ENCODE results near the gene SSH2. TPM values are rescaled to one million over a fixed set of nuclear protein-coding genes. Genes with fewer than 3 reads are reported as not detected.

Gene SSH2
- total RNA-seq, 1 donor from 2014 or later, result 39.2 TPM

GRCh38 chr17:29710520-29710884 is 219.5 kb downstream of the SSH2 start:
- DNase-seq (ENCODE audit: low spot score), result no peak
- H3K27ac Mint-ChIP-seq, result no peak overlapping the region
- H3K36me3 Mint-ChIP-seq (ENCODE audit: low read depth), result peaks cover 19% of the 10 kb centered on the region
- H3K4me3 Mint-ChIP-seq (ENCODE audit: low read depth), result no peak overlapping the region
- intact Hi-C loops (cut with micrococcal nuclease), result no loop called here
- no peaks in the 10 kb centered on the region for H3K27me3 Mint-ChIP-seq (ENCODE audit: low read depth)
- H3K9me3 Mint-ChIP-seq, result no peaks in the 10 kb centered on the region
- peaks cover 38% of the 10 kb centered on the region for H3K4me1 Mint-ChIP-seq (ENCODE audit: low read depth)

- H3K4me1 Mint-ChIP-seq (ENCODE audit: low read depth), result peaks cover 43% of the 10 kb centered on the region
- H3K9me3 Mint-ChIP-seq, result no peaks in the 10 kb centered on the region
- H3K27ac Mint-ChIP-seq, result no peak overlapping the region
- DNase-seq (ENCODE audit: low spot score), result no peak
- H3K4me3 Mint-ChIP-seq (ENCODE audit: low read depth), result no peak overlapping the region
- peaks cover 19% of the 10 kb centered on the region for H3K36me3 Mint-ChIP-seq (ENCODE audit: low read depth)
- no peaks in the 10 kb centered on the region for H3K27me3 Mint-ChIP-seq (ENCODE audit: low read depth)
- intact Hi-C loops (cut with micrococcal nuclease), result loop anchor here (5.0 kb wide), 1 partner anchor 93 kb away; no protein-coding TSS in a partner anchor
Observed at GRCh38 chr17:29709866-29710519, 220.0 kb downstream of the SSH2 start.

DNA sequence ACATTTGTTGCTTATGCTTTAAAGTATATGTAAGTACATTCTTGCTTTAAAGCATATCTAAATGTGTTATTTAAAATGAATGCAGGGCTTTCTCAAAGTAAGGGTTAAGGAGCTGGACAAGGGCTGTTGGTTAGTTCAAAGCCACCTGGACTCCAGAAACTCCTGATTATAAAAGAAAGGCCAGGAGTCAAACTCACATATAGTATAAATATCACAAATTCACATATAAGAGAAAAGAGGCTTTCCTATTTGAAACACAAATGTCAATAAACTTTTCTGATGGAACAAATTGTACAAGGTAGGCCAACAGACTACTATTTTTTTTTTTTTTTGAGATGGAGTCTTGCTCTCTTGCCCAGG is 222.8 kb downstream of the SSH2 start:
- peak overlapping the region; percentile 99 for H3K27ac Mint-ChIP-seq
- peak overlapping the region; percentile 82 for H3K4me3 Mint-ChIP-seq (ENCODE audit: low read depth)
- H3K4me1 Mint-ChIP-seq (ENCODE audit: low read depth), result peaks cover 44% of the 10 kb centered on the region

DNA sequence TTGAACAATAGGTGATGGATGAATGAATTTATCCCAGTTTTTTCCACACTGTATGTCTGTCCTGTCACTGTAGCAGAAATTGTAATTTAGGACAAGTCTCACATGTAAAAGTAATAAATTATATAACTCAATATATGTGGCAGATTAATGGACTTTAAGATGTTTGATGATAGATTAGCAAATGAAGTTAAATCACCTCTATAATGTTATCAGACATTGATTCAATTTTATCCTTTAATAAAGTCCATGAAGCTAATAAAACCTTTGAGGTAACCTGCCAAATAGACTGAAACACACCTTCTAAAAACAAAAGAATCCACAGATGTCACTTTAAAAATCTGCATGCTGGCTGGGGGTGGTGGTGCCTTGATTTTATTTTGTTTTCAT is 224.0 kb downstream of the SSH2 start:
- Mint-ChIP-seq H3K27ac (peak overlapping the region; percentile 99), H3K27me3 (ENCODE audit: low read depth) (no peaks in the 10 kb centered on the region), H3K4me1 (ENCODE audit: low read depth) (peaks cover 33% of the 10 kb centered on the region), H3K36me3 (ENCODE audit: low read depth) (peaks cover 14% of the 10 kb centered on the region), H3K4me3 (ENCODE audit: low read depth) (peak overlapping the region; percentile 82), H3K9me3 (no peaks in the 10 kb centered on the region)
- intact Hi-C loops (cut with micrococcal nuclease), result loop anchor here (1.0 to 5.0 kb wide), 5 partner anchors 14 to 89 kb away; no protein-coding TSS in a partner anchor
- no peak for DNase-seq (ENCODE audit: low spot score)

More for the DNA sequence above, 222.8 kb downstream of the SSH2 start:
- DNase-seq (ENCODE audit: low spot score), result no peak
- intact Hi-C loops (cut with micrococcal nuclease), result loop anchor here (2.0 to 5.0 kb wide), 4 partner anchors 16 to 90 kb away; no protein-coding TSS in a partner anchor
- Mint-ChIP-seq H3K27me3 (ENCODE audit: low read depth) (no peaks in the 10 kb centered on the region), H3K36me3 (ENCODE audit: low read depth) (peaks cover 16% of the 10 kb centered on the region), H3K9me3 (no peaks in the 10 kb centered on the region)

- Mint-ChIP-seq H3K36me3 (ENCODE audit: low read depth) (peaks cover 10% of the 10 kb centered on the region), H3K27me3 (ENCODE audit: low read depth) (no peaks in the 10 kb centered on the region), H3K27ac (peak overlapping the region; percentile 88), H3K9me3 (no peaks in the 10 kb centered on the region), H3K4me1 (ENCODE audit: low read depth) (peaks cover 28% of the 10 kb centered on the region), H3K4me3 (ENCODE audit: low read depth) (peak overlapping the region; percentile 60)
- intact Hi-C loops (cut with micrococcal nuclease), result loop anchor here (5.0 kb wide), 1 partner anchor 88 kb away; no protein-coding TSS in a partner anchor
- no peak for DNase-seq (ENCODE audit: low spot score)
Observed at GRCh38 chr17:29705386-29705785, 224.6 kb downstream of the SSH2 start.

GRCh38 chr17:29699283-29699682 is 230.7 kb downstream of the SSH2 start:
- Mint-ChIP-seq H3K4me1 (ENCODE audit: low read depth) (peaks cover 16% of the 10 kb centered on the region), H3K36me3 (ENCODE audit: low read depth) (peaks cover 45% of the 10 kb centered on the region), H3K27ac (no peak overlapping the region), H3K4me3 (ENCODE audit: low read depth) (no peak overlapping the region), H3K27me3 (ENCODE audit: low read depth) (no peaks in the 10 kb centered on the region), H3K9me3 (no peaks in the 10 kb centered on the region)
- intact Hi-C loops (cut with micrococcal nuclease), result no loop called here
- no peak for DNase-seq (ENCODE audit: low spot score)

- intact Hi-C loops (cut with micrococcal nuclease), result no loop called here
- H3K36me3 Mint-ChIP-seq (ENCODE audit: low read depth), result peaks cover 49% of the 10 kb centered on the region
- no peak overlapping the region for H3K4me3 Mint-ChIP-seq (ENCODE audit: low read depth)
- H3K27me3 Mint-ChIP-seq (ENCODE audit: low read depth), result no peaks in the 10 kb centered on the region
- no peak overlapping the region for H3K27ac Mint-ChIP-seq
- no peaks in the 10 kb centered on the region for H3K9me3 Mint-ChIP-seq
- H3K4me1 Mint-ChIP-seq (ENCODE audit: low read depth), result peaks cover 15% of the 10 kb centered on the region
- no peak for DNase-seq (ENCODE audit: low spot score)
Observed at GRCh38 chr17:29698837-29699236, 231.2 kb downstream of the SSH2 start.

- intact Hi-C loops (cut with micrococcal nuclease), result no loop called here
- Mint-ChIP-seq H3K27ac (no peak overlapping the region), H3K4me3 (ENCODE audit: low read depth) (no peak overlapping the region), H3K4me1 (ENCODE audit: low read depth) (peaks cover 15% of the 10 kb centered on the region), H3K27me3 (ENCODE audit: low read depth) (no peaks in the 10 kb centered on the region), H3K9me3 (no peaks in the 10 kb centered on the region), H3K36me3 (ENCODE audit: low read depth) (peaks cover 52% of the 10 kb centered on the region)
- no peak for DNase-seq (ENCODE audit: low spot score)
Observed at GRCh38 chr17:29698019-29698777, 231.8 kb downstream of the SSH2 start.

DNA sequence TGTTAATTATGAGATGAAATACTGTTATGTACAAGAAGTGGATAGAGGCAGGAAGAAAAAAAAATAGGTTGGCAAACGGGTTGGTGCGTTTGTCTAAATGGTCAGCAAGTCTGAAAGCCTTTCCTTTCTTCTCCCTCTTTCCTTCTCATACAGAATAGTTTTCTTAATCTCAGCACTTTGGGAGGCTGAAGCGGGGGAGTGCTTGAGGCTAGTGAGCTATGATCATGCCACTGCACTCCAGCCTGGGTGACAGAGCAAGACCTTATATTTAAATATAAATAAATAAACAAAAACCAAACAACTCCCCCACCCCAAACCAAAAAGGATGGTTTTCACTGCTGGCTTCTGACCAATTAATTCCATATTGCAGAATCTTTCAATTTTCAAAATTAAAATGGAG is 232.7 kb downstream of the SSH2 start:
- intact Hi-C loops (cut with micrococcal nuclease), result no loop called here
- Mint-ChIP-seq H3K4me1 (ENCODE audit: low read depth) (peaks cover 16% of the 10 kb centered on the region), H3K4me3 (ENCODE audit: low read depth) (no peak overlapping the region), H3K9me3 (no peaks in the 10 kb centered on the region), H3K36me3 (ENCODE audit: low read depth) (peaks cover 46% of the 10 kb centered on the region), H3K27me3 (ENCODE audit: low read depth) (no peaks in the 10 kb centered on the region), H3K27ac (no peak overlapping the region)
- no peak for DNase-seq (ENCODE audit: low spot score)

DNA sequence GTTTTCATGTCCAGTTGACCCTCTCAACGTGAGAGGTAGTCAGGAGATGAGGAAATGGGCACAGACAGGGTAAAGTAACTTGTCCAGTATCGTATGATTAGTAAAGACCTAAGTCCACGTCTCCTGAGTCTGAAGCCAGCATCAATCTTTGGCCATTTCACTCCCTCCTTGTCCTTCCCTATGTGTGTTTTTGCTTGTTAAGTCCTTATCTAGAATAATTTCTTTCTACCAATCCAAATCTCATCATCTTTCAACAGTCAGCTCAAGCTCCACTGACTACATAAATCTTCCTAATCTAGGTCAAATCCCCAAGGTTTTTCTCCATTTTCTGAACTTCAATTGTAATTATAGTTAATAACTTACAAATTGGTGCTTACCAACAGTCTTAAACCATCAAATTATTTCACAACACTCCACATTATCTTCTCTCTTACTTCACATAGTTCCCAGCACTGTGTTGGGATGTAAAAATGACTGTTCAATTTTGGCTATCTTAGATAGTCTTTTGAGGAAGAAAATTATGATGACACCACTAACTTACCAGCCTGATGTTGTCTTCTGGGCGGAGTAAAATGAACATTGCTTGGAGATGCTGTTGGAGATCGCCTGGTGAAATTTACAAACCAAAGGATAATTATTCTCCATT is 235.0 kb downstream of the SSH2 start:
- Mint-ChIP-seq H3K36me3 (ENCODE audit: low read depth) (peaks cover 47% of the 10 kb centered on the region), H3K27me3 (ENCODE audit: low read depth) (no peaks in the 10 kb centered on the region), H3K4me1 (ENCODE audit: low read depth) (peaks cover 21% of the 10 kb centered on the region), H3K9me3 (no peaks in the 10 kb centered on the region), H3K27ac (peak overlapping the region; percentile 5), H3K4me3 (ENCODE audit: low read depth) (no peak overlapping the region)
- intact Hi-C loops (cut with micrococcal nuclease), result no loop called here
- no peak for DNase-seq (ENCODE audit: low spot score)

- Mint-ChIP-seq H3K27me3 (ENCODE audit: low read depth) (no peaks in the 10 kb centered on the region), H3K9me3 (no peaks in the 10 kb centered on the region), H3K4me3 (ENCODE audit: low read depth) (no peak overlapping the region), H3K4me1 (ENCODE audit: low read depth) (peaks cover 18% of the 10 kb centered on the region), H3K36me3 (ENCODE audit: low read depth) (peaks cover 48% of the 10 kb centered on the region), H3K27ac (peak overlapping the region; percentile 65)
- DNase-seq (ENCODE audit: low spot score), result no peak
- intact Hi-C loops (cut with micrococcal nuclease), result no loop called here
Observed at GRCh38 chr17:29693751-29694150, 236.3 kb downstream of the SSH2 start.

DNA sequence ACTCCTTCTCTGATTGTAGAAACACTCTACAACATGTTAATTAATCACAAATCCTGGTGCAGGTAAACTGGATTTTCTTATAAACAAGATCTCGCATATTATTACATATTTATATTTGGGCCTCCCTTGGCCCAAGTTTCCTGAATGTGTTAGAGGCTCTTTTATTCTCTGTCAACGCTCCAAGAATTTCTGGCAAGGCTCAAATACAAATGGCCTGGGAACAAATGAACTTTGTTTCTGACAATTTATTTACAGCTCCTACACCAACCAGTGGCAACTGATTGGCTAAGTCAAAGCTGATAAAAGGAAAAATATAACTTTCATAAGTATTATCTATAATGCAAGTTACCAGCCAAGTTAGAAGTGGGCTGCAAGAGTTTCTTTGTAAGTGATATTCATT is 242.4 kb downstream of the SSH2 start:
- no peak overlapping the region for H3K27ac Mint-ChIP-seq
- H3K9me3 Mint-ChIP-seq, result no peaks in the 10 kb centered on the region
- peaks cover 12% of the 10 kb centered on the region for H3K4me1 Mint-ChIP-seq (ENCODE audit: low read depth)
- no peak for DNase-seq (ENCODE audit: low spot score)
- no peak overlapping the region for H3K4me3 Mint-ChIP-seq (ENCODE audit: low read depth)
- H3K36me3 Mint-ChIP-seq (ENCODE audit: low read depth), result peaks cover 43% of the 10 kb centered on the region
- no peaks in the 10 kb centered on the region for H3K27me3 Mint-ChIP-seq (ENCODE audit: low read depth)
- intact Hi-C loops (cut with micrococcal nuclease), result loop anchor here (2.0 kb wide), 1 partner anchor 29 kb away; no protein-coding TSS in a partner anchor

All from activated T-helper 2 cell treated with anti-CD3 and anti-CD28 coated beads, Interferon-gamma antibody, Interleukin-2, Interleukin-4, amounts not matched to agents 10 μg/mL and 5 μg/mL and 100 μg/mL, durations not matched to agents 14 hours and 24 hours and 36 hours (primary cell).